Activated CD4-positive, alpha-beta T cell treated with anti-CD3 and anti-CD28 coated beads, Interleukin-2, amount 50 U/mL, for 1 hour (primary cell): ENCODE data around the gene DPM2.

ENCODE experiments used
- DNase-seq: peaks from one replicate; pipeline ENCODE4 v3.0.0-alpha.2; 2020

The DPM2 gene

GRCh38 chr9:127937388-127938297 is at the start of gene DPM2:
DPM2 (minus strand) TSS chr9:127937854; CDS start chr9:127937820, 34 bp downstream.
- peak; percentile 83 for DNase-seq

- no peak for DNase-seq
Measured at GRCh38 chr9:127987103-127987614, 49.5 kb upstream of the DPM2 start.

GRCh38 chr9:127985011-127985410 is 47.4 kb upstream of the DPM2 start:
- DNase-seq, result no peak

- no peak for DNase-seq
Measured at GRCh38 chr9:127983847-127984289, 46.2 kb upstream of the DPM2 start.

- DNase-seq, result no peak
Measured at GRCh38 chr9:127982912-127983311, 45.3 kb upstream of the DPM2 start.

- DNase-seq, result no peak
Measured at GRCh38 chr9:127981559-127982121, 44.0 kb upstream of the DPM2 start.

- DNase-seq, result peak; percentile 97
Measured at GRCh38 chr9:127980706-127981558, 43.3 kb upstream of the DPM2 start, which contains the start of gene EEIG1. EEIG1 (minus strand) TSS chr9:127980989; CDS start chr9:127980137, 852 bp downstream.

- DNase-seq, result peak; percentile 48
Measured at GRCh38 chr9:127980060-127980705, 42.5 kb upstream of the DPM2 start.

- no peak for DNase-seq
Measured at GRCh38 chr9:127979333-127980059, 41.8 kb upstream of the DPM2 start.

- DNase-seq, result no peak
Measured at GRCh38 chr9:127979015-127979332, 41.3 kb upstream of the DPM2 start.

- DNase-seq, result no peak
Measured at GRCh38 chr9:127977884-127978647, 40.4 kb upstream of the DPM2 start.

GRCh38 chr9:127977009-127977883 is 39.6 kb upstream of the DPM2 start:
- DNase-seq, result no peak

- DNase-seq, result peak; percentile 61
Measured at GRCh38 chr9:127976498-127976897, 38.8 kb upstream of the DPM2 start.

GRCh38 chr9:127975376-127976315 is 38.0 kb upstream of the DPM2 start:
- no peak for DNase-seq

GRCh38 chr9:127974769-127975261 is 37.2 kb upstream of the DPM2 start:
- DNase-seq, result no peak

- DNase-seq, result no peak
Measured at GRCh38 chr9:127974001-127974768, 36.5 kb upstream of the DPM2 start.

GRCh38 chr9:127973169-127974000 is 35.7 kb upstream of the DPM2 start:
- DNase-seq, result no peak
